Hepatocyte (in vitro differentiated cells): ENCODE data around the gene CDK14.

Source experiments
- EZH2 ChIP-seq: fragments of 200-600 bp; sonication (generic); IDR thresholded peaks from 2 replicates; pipeline ENCODE4 v1.6.1; 2016; ENCODE audit warnings: antibody characterized with exemption, mild to moderate bottlenecking, borderline replicate concordance
- EZH2phosphoT487 ChIP-seq: fragments of 200-600 bp; sonication (generic); IDR thresholded peaks from one replicate; pipeline ENCODE4 v1.6.1; 2018; ENCODE audit warnings: antibody characterized with exemption, mild to moderate bottlenecking, low read depth, moderate library complexity; ENCODE audit not compliant: unreplicated experiment, severe bottlenecking
- TF ChIP-seq, protein P1 (sequence below): fragments of 200-600 bp; sonication (generic); IDR thresholded peaks from 2 replicates; pipeline ENCODE4 v1.5.1; 2016; ENCODE audit warnings: antibody characterized with exemption, mild to moderate bottlenecking; ENCODE audit not compliant: poor library complexity

DNA sequence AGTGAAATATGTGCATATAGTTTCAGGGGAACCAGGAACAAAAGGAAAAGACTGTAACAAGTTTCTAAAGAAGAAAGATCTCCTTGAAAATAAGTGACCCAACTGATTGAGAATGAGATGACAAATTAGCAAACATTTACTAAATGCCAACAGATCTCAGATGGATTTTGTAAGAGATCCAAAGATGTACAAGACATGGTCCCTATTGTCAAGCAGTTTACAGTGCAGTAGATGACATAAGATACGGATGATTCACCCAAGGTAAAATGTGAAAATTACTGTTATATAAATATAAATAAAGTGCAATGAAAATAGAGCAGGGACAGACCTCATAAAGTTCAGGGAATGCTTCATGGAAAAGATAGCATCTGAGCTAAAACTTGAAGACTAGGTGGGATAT is 546.6 kb downstream of the CDK14 start:
- TF ChIP-seq, protein P1, sequence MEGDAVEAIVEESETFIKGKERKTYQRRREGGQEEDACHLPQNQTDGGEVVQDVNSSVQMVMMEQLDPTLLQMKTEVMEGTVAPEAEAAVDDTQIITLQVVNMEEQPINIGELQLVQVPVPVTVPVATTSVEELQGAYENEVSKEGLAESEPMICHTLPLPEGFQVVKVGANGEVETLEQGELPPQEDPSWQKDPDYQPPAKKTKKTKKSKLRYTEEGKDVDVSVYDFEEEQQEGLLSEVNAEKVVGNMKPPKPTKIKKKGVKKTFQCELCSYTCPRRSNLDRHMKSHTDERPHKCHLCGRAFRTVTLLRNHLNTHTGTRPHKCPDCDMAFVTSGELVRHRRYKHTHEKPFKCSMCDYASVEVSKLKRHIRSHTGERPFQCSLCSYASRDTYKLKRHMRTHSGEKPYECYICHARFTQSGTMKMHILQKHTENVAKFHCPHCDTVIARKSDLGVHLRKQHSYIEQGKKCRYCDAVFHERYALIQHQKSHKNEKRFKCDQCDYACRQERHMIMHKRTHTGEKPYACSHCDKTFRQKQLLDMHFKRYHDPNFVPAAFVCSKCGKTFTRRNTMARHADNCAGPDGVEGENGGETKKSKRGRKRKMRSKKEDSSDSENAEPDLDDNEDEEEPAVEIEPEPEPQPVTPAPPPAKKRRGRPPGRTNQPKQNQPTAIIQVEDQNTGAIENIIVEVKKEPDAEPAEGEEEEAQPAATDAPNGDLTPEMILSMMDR: no peak
- TF ChIP-seq EZH2 (no peak), EZH2phosphoT487 (no peak)
